ENCODE results near the gene TMEM126A.

GRCh38 chr11:85664615-85665481, 17.1 kb downstream of the TMEM126A start, which contains the start of gene CREBZF:
- peak; percentile 93 for TF ChIP-seq POLR2AphosphoS5 (IDR thresholded peaks at IDR 0.05; ENCODE audit: low read depth, low read length)
- TF ChIP-seq POLR2A (IDR thresholded peaks at IDR 0.05; ENCODE audit: low read depth, low read length): peak; percentile 95
